ENCODE measurements around the gene SPATS2.

SPATS2 gene

GRCh38 chr12:49327368-49327767, 39.9 kb upstream of the SPATS2 start:
- in situ Hi-C loops (cut with HindIII; ENCODE audit: low sequenced_read_pairs) = no loop called here
- TF ChIP-seq CTCF (IDR thresholded peaks at IDR 0.05; ENCODE audit: low read depth, low read length) = no peak
- no peak for DNase-seq (ENCODE audit: low read depth, low spot score)
- H3K4me3 ChIP-seq (ENCODE audit: low read depth, low read length) = no peak overlapping the region

GRCh38 chr12:49327887-49328286, 39.4 kb upstream of the SPATS2 start:
- no peak for DNase-seq (ENCODE audit: low read depth, low spot score)
- in situ Hi-C loops (cut with HindIII; ENCODE audit: low sequenced_read_pairs) = no loop called here
- H3K4me3 ChIP-seq (ENCODE audit: low read depth, low read length) = no peak overlapping the region
- TF ChIP-seq CTCF (IDR thresholded peaks at IDR 0.05; ENCODE audit: low read depth, low read length) = no peak

- no peak for DNase-seq (ENCODE audit: low read depth, low spot score)
- TF ChIP-seq CTCF (IDR thresholded peaks at IDR 0.05; ENCODE audit: low read depth, low read length) = no peak
- in situ Hi-C loops (cut with HindIII; ENCODE audit: low sequenced_read_pairs) = no loop called here
- no peak overlapping the region for H3K4me3 ChIP-seq (ENCODE audit: low read depth, low read length)
Measured at GRCh38 chr12:49328816-49329215, 38.4 kb upstream of the SPATS2 start.

- TF ChIP-seq CTCF (IDR thresholded peaks at IDR 0.05; ENCODE audit: low read depth, low read length) = no peak
- in situ Hi-C loops (cut with HindIII; ENCODE audit: low sequenced_read_pairs) = no loop called here
- no peak overlapping the region for H3K4me3 ChIP-seq (ENCODE audit: low read depth, low read length)
- DNase-seq (ENCODE audit: low read depth, low spot score) = no peak
Measured at GRCh38 chr12:49330032-49330619, 37.1 kb upstream of the SPATS2 start.

GRCh38 chr12:49330631-49331379, 36.5 kb upstream of the SPATS2 start:
- in situ Hi-C loops (cut with HindIII; ENCODE audit: low sequenced_read_pairs) = no loop called here
- no peak for TF ChIP-seq CTCF (IDR thresholded peaks at IDR 0.05; ENCODE audit: low read depth, low read length)
- no peak for DNase-seq (ENCODE audit: low read depth, low spot score)
- no peak overlapping the region for H3K4me3 ChIP-seq (ENCODE audit: low read depth, low read length)

- peak; percentile 82 for DNase-seq (ENCODE audit: low read depth, low spot score)
- in situ Hi-C loops (cut with HindIII; ENCODE audit: low sequenced_read_pairs) = no loop called here
- H3K4me3 ChIP-seq (ENCODE audit: low read depth, low read length) = no peak overlapping the region
- TF ChIP-seq CTCF (IDR thresholded peaks at IDR 0.05; ENCODE audit: low read depth, low read length) = peak; percentile 93
Measured at GRCh38 chr12:49331380-49332222, 35.7 kb upstream of the SPATS2 start.

All from astrocyte of the spinal cord (primary cell).